HG03108 (cell line): ENCODE data around the gene CDCA3.

ENCODE experiments used
- ATAC-seq: cut with Tn5 transposase; IDR thresholded peaks from one replicate; pipeline ENCODE4 v1.9.1; 2021; ENCODE audit warnings: moderate library complexity; ENCODE audit not compliant: unreplicated experiment

CDCA3 gene

GRCh38 chr12:6834873-6835272 is 16.2 kb downstream of the CDCA3 start:
- ATAC-seq: no peak

DNA sequence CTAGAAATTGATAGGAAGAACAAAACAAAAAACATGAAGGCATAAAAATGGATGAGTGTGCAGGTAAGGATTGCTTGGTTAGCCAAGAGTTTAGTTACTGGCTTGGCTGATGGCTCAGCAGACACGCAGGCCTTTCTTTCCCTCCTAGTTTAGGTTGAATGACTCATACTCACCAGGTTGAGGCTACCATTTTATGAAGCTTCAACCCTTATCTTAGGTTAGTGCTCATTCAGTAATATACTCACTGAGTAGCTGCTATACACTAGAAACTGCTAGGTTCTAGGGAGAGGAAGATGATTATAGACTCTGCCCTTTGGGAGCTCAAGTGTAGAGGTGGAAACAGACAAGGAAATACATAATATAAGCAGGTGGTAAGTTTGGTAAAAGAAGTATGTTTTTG is 16.8 kb downstream of the CDCA3 start:
- no peak for ATAC-seq

DNA sequence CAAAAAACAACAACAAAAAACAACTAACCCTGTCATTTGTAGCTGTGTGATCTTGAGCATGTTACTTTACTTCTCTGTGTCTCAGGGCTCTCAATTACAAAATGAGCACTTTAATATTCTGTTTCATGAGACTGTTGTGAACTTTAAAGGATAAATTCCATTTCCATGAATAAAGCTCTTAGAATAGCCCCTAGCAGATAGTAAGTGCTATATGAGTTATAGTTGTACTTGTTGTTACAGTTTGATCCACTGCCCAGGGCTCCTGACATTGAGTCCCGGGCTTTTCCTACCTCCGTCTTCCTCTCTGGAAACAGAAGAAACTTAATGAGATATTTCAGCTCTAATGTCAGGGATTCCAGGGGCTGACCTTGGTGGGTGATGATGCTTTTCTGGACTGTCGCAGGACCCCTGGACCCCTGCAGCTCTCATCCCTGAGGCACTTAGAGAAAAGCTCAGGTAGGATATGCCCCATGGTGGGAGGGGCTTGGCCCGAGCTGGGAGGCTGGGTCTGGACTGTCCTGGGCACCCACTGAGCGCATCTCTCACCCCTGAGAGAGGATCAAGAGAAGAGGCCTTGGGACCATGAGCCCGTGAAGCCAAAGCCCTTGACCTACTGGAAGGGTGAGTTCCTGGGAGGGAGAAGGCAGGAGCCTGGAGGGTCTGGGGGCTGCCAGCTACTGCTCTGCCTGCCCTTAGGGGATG is 17.7 kb downstream of the CDCA3 start:
- ATAC-seq: no peak

- no peak for ATAC-seq
These were observed 19.0 kb downstream of the CDCA3 start for GRCh38 chr12:6832125-6832524.

GRCh38 chr12:6831450-6831995 is 19.6 kb downstream of the CDCA3 start:
- no peak for ATAC-seq

- ATAC-seq: no peak
These were observed 20.1 kb downstream of the CDCA3 start for GRCh38 chr12:6830999-6831398.

DNA sequence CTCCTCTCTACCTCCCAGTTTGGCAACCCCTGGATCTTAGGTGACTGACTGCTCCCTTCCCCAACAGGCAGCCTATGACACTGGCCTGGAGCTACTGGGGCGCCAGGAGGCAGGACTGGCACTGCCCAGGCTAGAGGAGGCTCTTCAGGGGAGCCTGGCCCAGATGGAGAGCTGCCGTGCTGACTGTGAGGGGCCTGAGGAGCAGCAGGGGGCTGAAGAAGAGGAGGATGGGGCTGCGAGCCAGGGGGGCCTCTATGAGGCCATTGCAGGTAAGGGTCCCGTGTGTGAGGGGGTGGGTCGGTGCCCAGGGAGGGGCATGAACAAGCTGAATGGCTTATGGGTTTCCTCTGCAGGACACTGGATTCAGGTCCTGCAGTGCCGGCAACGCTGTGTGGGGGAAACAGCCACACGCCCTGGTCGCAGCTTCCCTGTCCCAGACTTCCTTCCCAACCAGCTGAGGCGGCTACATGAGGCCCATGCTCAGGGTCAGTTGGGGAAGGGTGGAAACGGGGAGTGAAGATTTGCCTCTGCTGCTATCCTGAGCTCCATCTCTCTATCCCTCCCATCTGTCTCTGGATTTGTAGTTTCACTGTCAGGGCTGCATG is 20.7 kb downstream of the CDCA3 start:
- ATAC-seq: no peak

GRCh38 chr12:6829536-6830220 is 21.4 kb downstream of the CDCA3 start:
- ATAC-seq: no peak

GRCh38 chr12:6828781-6829535 is 22.1 kb downstream of the CDCA3 start:
- no peak for ATAC-seq

DNA sequence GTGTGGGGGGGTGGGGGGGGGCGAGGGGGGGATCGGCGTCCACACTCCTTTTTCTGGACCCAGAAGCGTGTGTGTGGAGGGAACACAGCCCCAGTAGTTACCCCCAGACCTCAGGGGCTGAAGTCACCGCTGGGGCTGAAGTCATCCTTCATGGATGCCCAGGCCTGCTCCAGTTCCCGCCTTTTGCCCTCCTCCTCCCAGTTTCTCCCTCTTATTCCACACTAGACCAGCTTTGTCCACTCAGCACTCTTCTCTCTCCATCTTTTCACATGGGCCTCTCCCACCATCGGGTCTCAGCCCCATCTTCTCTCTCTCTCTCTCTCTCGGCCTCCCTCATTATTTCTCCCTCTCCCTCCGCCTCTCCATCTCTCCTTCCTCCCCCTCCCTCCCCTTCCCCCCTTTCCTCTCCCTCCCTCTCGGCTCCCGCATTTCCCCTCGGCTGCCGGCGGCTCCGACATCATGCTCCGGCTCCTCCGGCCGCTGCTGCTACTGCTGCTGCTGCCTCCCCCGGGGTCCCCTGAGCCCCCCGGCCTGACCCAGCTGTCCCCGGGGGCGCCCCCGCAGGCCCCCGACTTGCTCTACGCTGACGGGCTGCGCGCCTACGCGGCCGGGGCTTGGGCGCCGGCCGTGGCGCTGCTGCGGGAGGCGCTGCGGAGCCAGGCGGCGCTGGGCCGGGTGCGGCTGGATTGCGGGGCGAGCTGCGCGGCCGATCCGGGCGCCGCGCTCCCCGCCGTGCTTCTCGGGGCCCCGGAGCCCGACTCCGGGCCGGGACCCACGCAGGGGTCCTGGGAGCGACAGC is 22.9 kb downstream of the CDCA3 start, which contains the start of gene P3H3:
TSS of gene P3H3 (plus strand) at position 426 of the 799 bp plus-strand sequence. CDS start at position 460, 34 bp downstream.
- no peak for ATAC-seq

DNA sequence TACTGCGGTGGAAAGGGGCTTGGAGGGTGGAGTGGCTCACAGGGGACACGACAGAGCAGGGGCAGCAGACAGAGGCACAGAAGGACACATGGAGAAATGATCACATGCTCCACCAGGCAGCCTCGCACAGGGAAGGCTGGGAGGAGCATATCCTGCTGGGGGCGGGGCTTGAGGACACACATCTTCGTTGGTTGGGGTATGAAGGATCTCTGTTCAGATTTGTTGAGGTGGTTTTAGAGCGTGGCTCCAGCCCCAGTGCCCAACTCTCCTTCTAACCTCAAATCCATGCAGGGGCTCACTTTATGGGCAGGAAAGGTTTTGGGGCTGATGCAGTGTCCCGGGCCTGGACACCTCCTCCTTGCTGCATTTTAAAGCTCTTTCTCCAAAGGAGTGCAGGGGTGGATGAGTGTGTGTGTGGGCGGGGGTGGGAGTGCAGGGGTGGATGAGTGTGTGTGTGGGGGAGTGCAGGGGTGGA is 23.6 kb downstream of the CDCA3 start:
- no peak for ATAC-seq

GRCh38 chr12:6826734-6827436 is 24.2 kb downstream of the CDCA3 start:
- no peak for ATAC-seq

GRCh38 chr12:6826125-6826733 is 24.9 kb downstream of the CDCA3 start:
- no peak for ATAC-seq

DNA sequence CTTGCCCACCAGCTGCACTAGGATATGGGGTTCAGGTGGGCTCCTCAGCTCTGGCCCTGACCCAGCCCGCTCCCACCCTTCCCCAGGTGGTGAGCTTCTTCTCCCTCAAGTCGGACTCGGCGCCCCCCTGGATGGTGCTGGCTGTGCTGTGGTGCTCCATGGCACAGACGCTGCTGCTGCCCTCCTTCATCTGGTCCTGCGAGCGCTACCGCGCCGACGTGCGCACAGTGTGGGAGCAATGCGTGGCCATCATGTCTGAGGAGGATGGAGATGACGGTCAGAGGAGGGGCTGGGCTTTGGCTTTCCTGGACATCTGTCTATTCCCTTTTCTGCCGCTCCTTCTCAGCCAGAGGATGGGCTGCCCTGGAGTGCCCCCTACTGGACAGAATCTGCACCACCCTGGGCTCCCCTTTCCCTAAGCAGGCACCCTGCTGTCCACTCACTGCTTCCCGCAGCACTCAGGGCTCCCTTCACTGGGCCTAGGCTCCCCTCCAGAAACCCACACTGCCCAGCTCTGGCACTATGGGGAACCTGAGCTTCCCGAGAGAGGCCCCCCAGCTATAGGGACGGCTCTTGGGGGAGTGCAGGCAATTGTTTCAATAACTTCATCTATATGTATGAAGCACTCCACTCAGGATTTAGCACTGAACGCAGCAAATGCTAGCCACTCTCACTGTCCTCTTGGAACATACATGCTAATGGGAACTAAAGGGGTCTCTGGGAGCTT is 25.5 kb downstream of the CDCA3 start:
- no peak for ATAC-seq

GRCh38 chr12:6824901-6825381 is 26.1 kb downstream of the CDCA3 start:
- no peak for ATAC-seq

GRCh38 chr12:6824085-6824775 is 26.9 kb downstream of the CDCA3 start:
- ATAC-seq: no peak

DNA sequence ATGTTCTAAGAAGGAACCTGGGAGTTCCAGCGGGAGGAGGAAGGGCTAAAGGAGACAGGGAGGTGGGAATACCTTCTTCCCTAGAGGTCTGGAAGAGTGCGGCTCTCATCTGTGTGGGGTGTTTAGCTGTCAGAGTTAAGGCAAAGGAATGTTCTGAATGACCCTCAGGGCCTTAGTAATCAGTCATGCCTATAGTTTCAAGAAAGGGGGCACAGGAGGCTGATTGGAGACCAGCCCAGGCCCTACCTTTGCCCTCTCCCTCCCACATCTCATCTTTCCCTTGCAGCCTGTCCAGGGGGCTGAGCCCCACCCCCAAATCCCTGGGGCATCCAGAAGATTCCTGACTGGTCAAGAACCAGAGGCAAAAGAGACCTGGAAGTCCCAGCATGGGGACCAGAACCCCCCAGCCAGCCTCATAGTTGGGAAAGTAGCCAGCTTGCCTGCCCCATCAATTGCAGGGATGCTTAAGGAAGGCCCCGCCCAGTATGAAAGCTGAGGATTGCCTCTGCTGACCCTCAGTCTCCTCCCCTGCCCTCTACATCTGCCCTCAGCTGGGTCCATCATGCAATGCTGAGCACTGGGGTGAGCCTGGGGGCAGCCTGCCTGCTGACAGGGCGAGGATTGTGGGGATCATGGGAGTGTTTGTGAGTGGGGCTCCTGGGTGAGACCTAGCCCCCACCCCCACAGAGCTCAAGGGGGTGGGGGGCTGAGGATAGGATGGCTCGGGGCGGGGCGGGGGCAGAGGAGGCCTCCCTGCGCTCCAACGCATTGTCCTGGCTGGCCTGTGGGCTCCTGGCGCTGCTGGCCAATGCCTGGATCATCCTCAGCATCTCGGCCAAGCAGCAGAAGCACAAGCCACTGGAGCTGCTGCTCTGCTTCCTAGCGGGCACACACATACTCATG is 27.7 kb downstream of the CDCA3 start:
- no peak for ATAC-seq
